ENCODE measurements around the gene MED6. TPM values are rescaled to one million over a fixed set of nuclear protein-coding genes. Genes with fewer than 3 reads are reported as not detected.

MED6 gene
- total and polyA plus RNA-seq, 9 of the 15 experiments (the other 6 are each of a cell fraction or from before 2014, with no cell fraction given): 16.9 to 52.0 (median 30.4) TPM

DNA sequence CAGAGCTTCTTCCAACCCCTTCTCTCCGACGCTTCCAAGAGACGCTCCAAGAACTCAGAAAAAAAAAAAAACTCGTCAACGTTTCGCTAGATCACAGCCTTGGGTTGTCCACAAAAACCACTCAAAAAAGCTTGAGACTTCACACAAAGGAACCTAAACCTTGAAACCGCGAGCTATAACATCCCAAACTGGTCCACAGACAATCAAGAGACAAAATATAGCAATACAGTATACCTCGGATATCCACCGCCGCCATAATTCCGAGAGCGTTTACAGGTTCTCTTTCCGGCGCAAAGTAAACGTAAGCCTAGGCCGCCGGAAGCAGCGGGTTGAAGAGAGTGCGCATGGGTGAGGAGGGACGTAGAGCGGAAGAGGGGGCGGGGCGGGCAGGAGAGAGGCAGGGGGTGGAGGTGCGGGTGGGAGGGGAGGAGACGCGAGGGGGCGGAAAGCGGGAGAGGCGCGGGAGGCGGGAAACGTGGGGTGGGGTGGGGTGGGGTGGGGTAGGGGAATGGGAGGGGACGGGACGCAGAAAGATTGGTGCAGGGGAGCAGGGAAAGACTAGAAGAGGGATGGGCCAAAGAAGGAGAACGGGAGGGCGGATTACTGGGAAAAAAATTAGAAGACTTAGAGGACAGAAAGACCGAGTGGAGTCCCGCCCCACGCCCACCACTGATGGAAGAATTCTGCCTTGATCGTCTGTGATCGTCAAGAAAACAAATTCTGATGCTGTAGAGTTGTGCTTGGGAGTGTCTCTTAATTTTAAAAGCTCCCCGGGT is at the start of gene MED6 (continued):
- TF ChIP-seq, protein P1, sequence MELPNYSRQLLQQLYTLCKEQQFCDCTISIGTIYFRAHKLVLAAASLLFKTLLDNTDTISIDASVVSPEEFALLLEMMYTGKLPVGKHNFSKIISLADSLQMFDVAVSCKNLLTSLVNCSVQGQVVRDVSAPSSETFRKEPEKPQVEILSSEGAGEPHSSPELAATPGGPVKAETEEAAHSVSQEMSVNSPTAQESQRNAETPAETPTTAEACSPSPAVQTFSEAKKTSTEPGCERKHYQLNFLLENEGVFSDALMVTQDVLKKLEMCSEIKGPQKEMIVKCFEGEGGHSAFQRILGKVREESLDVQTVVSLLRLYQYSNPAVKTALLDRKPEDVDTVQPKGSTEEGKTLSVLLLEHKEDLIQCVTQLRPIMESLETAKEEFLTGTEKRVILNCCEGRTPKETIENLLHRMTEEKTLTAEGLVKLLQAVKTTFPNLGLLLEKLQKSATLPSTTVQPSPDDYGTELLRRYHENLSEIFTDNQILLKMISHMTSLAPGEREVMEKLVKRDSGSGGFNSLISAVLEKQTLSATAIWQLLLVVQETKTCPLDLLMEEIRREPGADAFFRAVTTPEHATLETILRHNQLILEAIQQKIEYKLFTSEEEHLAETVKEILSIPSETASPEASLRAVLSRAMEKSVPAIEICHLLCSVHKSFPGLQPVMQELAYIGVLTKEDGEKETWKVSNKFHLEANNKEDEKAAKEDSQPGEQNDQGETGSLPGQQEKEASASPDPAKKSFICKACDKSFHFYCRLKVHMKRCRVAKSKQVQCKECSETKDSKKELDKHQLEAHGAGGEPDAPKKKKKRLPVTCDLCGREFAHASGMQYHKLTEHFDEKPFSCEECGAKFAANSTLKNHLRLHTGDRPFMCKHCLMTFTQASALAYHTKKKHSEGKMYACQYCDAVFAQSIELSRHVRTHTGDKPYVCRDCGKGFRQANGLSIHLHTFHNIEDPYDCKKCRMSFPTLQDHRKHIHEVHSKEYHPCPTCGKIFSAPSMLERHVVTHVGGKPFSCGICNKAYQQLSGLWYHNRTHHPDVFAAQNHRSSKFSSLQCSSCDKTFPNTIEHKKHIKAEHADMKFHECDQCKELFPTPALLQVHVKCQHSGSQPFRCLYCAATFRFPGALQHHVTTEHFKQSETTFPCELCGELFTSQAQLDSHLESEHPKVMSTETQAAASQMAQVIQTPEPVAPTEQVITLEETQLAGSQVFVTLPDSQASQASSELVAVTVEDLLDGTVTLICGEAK (IDR thresholded peaks at IDR 0.05): peak; percentile 93
- TF ChIP-seq, protein P1 (CRISPR knock-in tag; IDR thresholded peaks at IDR 0.05): no peak
- no peak for TF ChIP-seq HSF4 (CRISPR knock-in tag; IDR thresholded peaks at IDR 0.05; ENCODE audit: borderline replicate concordance)
- peak; percentile 71 for TF ChIP-seq TBP (optimal IDR thresholded peaks at IDR 0.05; ENCODE audit: low read depth, low read length)
- no peak for TF ChIP-seq ZNF121 (CRISPR knock-in tag; conservative IDR thresholded peaks at IDR 0.05)
- peak; percentile 97 for TF ChIP-seq PHF20 (IDR thresholded peaks at IDR 0.05; ENCODE audit: partially characterized antibody)
- no peak for TF ChIP-seq MCM2 (IDR thresholded peaks at IDR 0.05; ENCODE audit: low read depth)
- TF ChIP-seq SAFB (IDR thresholded peaks at IDR 0.05; ENCODE audit: borderline replicate concordance, low read depth, low read length): no peak
- TF ChIP-seq, protein P2, sequence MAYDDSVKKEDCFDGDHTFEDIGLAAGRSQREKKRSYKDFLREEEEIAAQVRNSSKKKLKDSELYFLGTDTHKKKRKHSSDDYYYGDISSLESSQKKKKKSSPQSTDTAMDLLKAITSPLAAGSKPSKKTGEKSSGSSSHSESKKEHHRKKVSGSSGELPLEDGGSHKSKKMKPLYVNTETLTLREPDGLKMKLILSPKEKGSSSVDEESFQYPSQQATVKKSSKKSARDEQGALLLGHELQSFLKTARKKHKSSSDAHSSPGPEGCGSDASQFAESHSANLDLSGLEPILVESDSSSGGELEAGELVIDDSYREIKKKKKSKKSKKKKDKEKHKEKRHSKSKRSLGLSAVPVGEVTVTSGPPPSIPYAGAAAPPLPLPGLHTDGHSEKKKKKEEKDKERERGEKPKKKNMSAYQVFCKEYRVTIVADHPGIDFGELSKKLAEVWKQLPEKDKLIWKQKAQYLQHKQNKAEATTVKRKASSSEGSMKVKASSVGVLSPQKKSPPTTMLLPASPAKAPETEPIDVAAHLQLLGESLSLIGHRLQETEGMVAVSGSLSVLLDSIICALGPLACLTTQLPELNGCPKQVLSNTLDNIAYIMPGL (CRISPR knock-in tag; IDR thresholded peaks at IDR 0.05): no peak
- TF ChIP-seq TAF7 (tag; IDR thresholded peaks at IDR 0.05): peak; percentile 65; the same call in 1 of the 2 replicates
- no peak for TF ChIP-seq HDAC8 (tag; IDR thresholded peaks at IDR 0.05)
- TF ChIP-seq ZNF766 (CRISPR knock-in tag; conservative IDR thresholded peaks at IDR 0.05): peak; percentile 59; the same call in 1 of the 2 replicates
- TF ChIP-seq ZNF274 (IDR thresholded peaks at IDR 0.05; ENCODE audit: borderline replicate concordance, low read depth, low read length): no peak
- TF ChIP-seq GABPB2 (CRISPR knock-in tag; conservative IDR thresholded peaks at IDR 0.05): no peak
- TF ChIP-seq TGIF2 (CRISPR knock-in tag; IDR thresholded peaks at IDR 0.05): no peak
- TF ChIP-seq MYBL2 (IDR thresholded peaks at IDR 0.05; ENCODE audit: low read depth): no peak
- no peak for TF ChIP-seq MYBL2 (CRISPR knock-in tag; IDR thresholded peaks at IDR 0.05; ENCODE audit: borderline replicate concordance)
- no peak for TF ChIP-seq GTF2A2 (tag; IDR thresholded peaks at IDR 0.05)

All from K562 (cell line).